HUES64 (cell line): ENCODE results near the gene GUSB.
"Not testable (repeated sequence)": the region's sequence is repeated elsewhere in the genome, so short reads cannot be mapped to it uniquely, and the experiment has no call there.

Experiments used
- H3K27ac ChIP-seq: 2 replicates; pipeline ENCODE4 v1.7.0; 2013; ENCODE audit warnings: low read depth, low read length, inconsistent platforms
- H3K27me3 ChIP-seq: 2 replicates; pipeline ENCODE4 v1.6.1; 2013; ENCODE audit warnings: mild to moderate bottlenecking, low read length; ENCODE audit not compliant: insufficient read depth
- H3K36me3 ChIP-seq: 2 replicates; pipeline ENCODE4 v1.6.1; 2013; ENCODE audit warnings: mild to moderate bottlenecking, low read length; ENCODE audit not compliant: insufficient read depth
- H3K4me1 ChIP-seq: 2 replicates; pipeline ENCODE4 v1.6.1; 2013; ENCODE audit warnings: mild to moderate bottlenecking, low read length, moderate library complexity; ENCODE audit not compliant: insufficient read depth
- H3K4me3 ChIP-seq: 2 replicates; pipeline ENCODE4 v1.5.1; 2013; ENCODE audit warnings: mild to moderate bottlenecking, low read length, moderate library complexity
- H3K9ac ChIP-seq: 2 replicates; pipeline ENCODE4 v1.6.1; 2013; ENCODE audit warnings: mild to moderate bottlenecking, low read depth, low read length
- H3K9me3 ChIP-seq: 2 replicates; pipeline ENCODE4 v1.6.1; 2013; ENCODE audit warnings: low read depth, low read length; ENCODE audit not compliant: insufficient read depth
- WGBS: fragments of 150-250, 120-280 bp; methylation state at CpG from one replicate; pipeline ENCODE4 v1.1.7; 2013; ENCODE audit warnings: missing lambda C conversion rate; 5-methylcytosine and 5-hydroxymethylcytosine counted together

GUSB gene

DNA sequence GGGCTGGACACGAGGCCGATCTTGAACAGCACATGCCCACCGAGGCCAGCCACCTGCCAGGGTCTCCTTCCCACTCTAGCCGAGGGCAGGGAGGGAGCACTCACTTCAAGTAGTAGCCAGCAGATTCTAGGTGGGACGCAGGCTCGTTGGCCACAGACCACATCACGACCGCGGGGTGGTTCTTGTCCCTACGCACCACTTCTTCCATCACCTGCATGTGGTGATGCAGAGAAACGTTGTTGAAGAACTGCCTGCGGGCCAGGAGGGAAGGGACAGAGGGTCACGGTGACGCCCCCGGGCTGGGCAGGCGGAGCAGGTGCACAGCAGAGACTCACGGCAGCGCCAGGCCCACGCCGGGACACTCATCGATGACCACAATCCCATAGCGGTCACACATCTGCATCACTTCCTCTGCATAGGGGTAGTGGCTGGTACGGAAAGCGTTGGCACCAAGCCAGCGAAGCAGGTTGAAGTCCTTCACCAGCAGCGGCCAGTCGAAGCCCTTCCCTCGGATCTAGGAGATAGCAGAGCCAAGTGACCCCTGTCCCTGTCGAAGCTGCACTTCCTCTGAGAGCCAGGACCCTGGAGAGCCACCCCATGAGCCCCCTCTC, 7.7 kb downstream of the GUSB start:
- Histone ChIP-seq H3K27me3 (no peaks in the 10 kb centered on the region), H3K9ac (no peak overlapping the region), H3K4me3 (no peak overlapping the region), H3K4me1 (no peaks in the 10 kb centered on the region), H3K36me3 (peaks cover 84% of the 10 kb centered on the region), H3K27ac (no peak overlapping the region), H3K9me3 (no peaks in the 10 kb centered on the region)
- 97% methylated on average over 29 of the region's 29 CpGs for WGBS

- WGBS, result 95% methylated on average over 13 of the region's 13 CpGs
- H3K9me3 ChIP-seq, result no peaks in the 10 kb centered on the region
- no peak overlapping the region for H3K27ac ChIP-seq
- H3K4me1 ChIP-seq, result no peaks in the 10 kb centered on the region
- no peaks in the 10 kb centered on the region for H3K27me3 ChIP-seq
- no peak overlapping the region for H3K4me3 ChIP-seq
- no peak overlapping the region for H3K9ac ChIP-seq
- peaks cover 90% of the 10 kb centered on the region for H3K36me3 ChIP-seq
These were observed 9.0 kb downstream of the GUSB start for GRCh38 chr7:65972976-65973375.

- Histone ChIP-seq H3K9ac (no peak overlapping the region), H3K27me3 (no peaks in the 10 kb centered on the region), H3K4me3 (no peak overlapping the region), H3K4me1 (no peaks in the 10 kb centered on the region), H3K27ac (no peak overlapping the region), H3K9me3 (no peaks in the 10 kb centered on the region), H3K36me3 (peaks cover 98% of the 10 kb centered on the region)
- 95% methylated on average over 8 of the region's 8 CpGs for WGBS
These were observed 11.0 kb downstream of the GUSB start for GRCh38 chr7:65971021-65971420.

GRCh38 chr7:65968256-65969185, 13.5 kb downstream of the GUSB start:
- 96% methylated on average over 26 of the region's 26 CpGs for WGBS
- no peaks in the 10 kb centered on the region for H3K9me3 ChIP-seq
- no peak overlapping the region for H3K4me3 ChIP-seq
- no peak overlapping the region for H3K27ac ChIP-seq
- H3K36me3 ChIP-seq, result peaks cover 95% of the 10 kb centered on the region
- H3K4me1 ChIP-seq, result no peaks in the 10 kb centered on the region
- H3K9ac ChIP-seq, result no peak overlapping the region
- H3K27me3 ChIP-seq, result no peaks in the 10 kb centered on the region

- Histone ChIP-seq H3K4me1 (no peaks in the 10 kb centered on the region), H3K9ac (no peak overlapping the region), H3K27ac (no peak overlapping the region), H3K36me3 (peaks cover 95% of the 10 kb centered on the region), H3K4me3 (no peak overlapping the region), H3K9me3 (no peaks in the 10 kb centered on the region), H3K27me3 (no peaks in the 10 kb centered on the region)
- 96% methylated on average over 17 of the region's 17 CpGs for WGBS
These were observed 14.5 kb downstream of the GUSB start for GRCh38 chr7:65967361-65968155.

DNA sequence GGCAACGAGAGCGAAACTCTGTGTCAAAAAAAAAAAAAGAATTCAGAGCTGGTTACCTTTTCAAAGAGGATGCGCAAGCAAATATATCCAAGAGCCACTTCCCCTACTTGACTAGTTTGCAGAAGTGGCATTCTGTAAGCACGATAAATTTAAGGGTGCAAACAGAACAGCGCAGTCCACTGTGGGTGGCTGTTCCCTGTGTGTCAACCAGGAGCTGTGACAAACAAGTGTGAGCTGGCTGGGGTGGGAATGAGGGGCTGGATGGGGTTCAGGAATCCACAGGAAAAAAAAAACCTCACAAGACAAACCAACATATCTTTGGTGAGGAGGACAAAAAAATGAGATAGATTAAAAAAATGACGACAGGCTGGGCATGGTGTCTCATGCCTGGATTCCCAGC, 15.9 kb downstream of the GUSB start:
- Histone ChIP-seq H3K9me3 (no peaks in the 10 kb centered on the region), H3K27ac (no peak overlapping the region), H3K4me3 (no peak overlapping the region), H3K27me3 (no peaks in the 10 kb centered on the region), H3K36me3 (peaks cover 96% of the 10 kb centered on the region), H3K9ac (no peak overlapping the region), H3K4me1 (no peaks in the 10 kb centered on the region)
- 97% methylated on average over 6 of the region's 6 CpGs for WGBS

- H3K36me3 ChIP-seq, result peaks cover 96% of the 10 kb centered on the region
These were observed 17.3 kb downstream of the GUSB start for GRCh38 chr7:65964671-65965070.

GRCh38 chr7:65962033-65962432, 20.0 kb downstream of the GUSB start:
- Histone ChIP-seq H3K27me3 (no peaks in the 10 kb centered on the region), H3K4me3 (no peak overlapping the region), H3K27ac (no peak overlapping the region), H3K9ac (no peak overlapping the region), H3K36me3 (peaks cover 90% of the 10 kb centered on the region), H3K4me1 (no peaks in the 10 kb centered on the region), H3K9me3 (no peaks in the 10 kb centered on the region)
- WGBS, result 93% methylated on average over 6 of the region's 6 CpGs

More at GRCh38 chr7:65964671-65965070, 17.3 kb downstream of the GUSB start:
- not testable (repeated sequence) for H3K4me3 ChIP-seq, H3K4me1 ChIP-seq, H3K9ac ChIP-seq, H3K27ac ChIP-seq, H3K9me3 ChIP-seq, H3K27me3 ChIP-seq
- WGBS, result 94% methylated on average over 3 of the region's 3 CpGs

GRCh38 chr7:65960351-65961074, 21.5 kb downstream of the GUSB start:
- H3K4me3 ChIP-seq, result no peak overlapping the region
- no peak overlapping the region for H3K27ac ChIP-seq
- no peaks in the 10 kb centered on the region for H3K27me3 ChIP-seq
- H3K9ac ChIP-seq, result no peak overlapping the region
- peaks cover 93% of the 10 kb centered on the region for H3K36me3 ChIP-seq
- WGBS, result 92% methylated on average over 19 of the region's 19 CpGs
- no peaks in the 10 kb centered on the region for H3K4me1 ChIP-seq
- H3K9me3 ChIP-seq, result no peaks in the 10 kb centered on the region

DNA sequence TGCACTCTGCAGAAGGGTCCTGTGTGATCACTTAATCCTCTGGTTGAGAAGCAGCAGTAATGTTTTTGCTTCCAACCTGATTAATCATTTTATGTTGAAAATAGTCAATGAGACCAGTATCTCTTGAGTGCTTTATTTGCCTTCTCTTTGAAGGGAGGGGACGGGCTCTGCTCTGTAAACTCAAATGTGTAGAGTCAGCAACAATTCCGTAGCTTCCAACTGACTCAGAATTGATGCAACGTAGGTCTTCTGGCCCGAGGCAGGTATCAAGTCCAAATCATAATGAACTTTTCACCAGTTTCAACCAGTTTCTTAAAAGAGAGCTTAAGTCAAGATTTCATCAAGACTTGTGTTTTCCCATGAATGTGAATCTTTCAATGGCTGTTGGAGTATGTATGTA, 26.3 kb downstream of the GUSB start:
- WGBS, result 93% methylated on average over 4 of the region's 4 CpGs
- H3K36me3 ChIP-seq, result peaks cover 65% of the 10 kb centered on the region
- H3K4me3 ChIP-seq, result no peak overlapping the region
- H3K27me3 ChIP-seq, result no peaks in the 10 kb centered on the region
- no peak overlapping the region for H3K27ac ChIP-seq
- H3K9ac ChIP-seq, result no peak overlapping the region
- no peaks in the 10 kb centered on the region for H3K9me3 ChIP-seq
- no peaks in the 10 kb centered on the region for H3K4me1 ChIP-seq
